Body of pancreas (tissue), 4 donors: ENCODE data around the gene RPL22. TPM values are rescaled to one million over a fixed set of nuclear protein-coding genes. Genes with fewer than 3 reads are reported as not detected.
A peak's percentile ranks its signal among the peaks of the same experiment; 100 is the strongest.

Source experiments
- ATAC-seq: fragments of 150-250 bp; one replicate; pipeline ENCODE4 v1.9.1; 2016
- DNase-seq, 4 donors: peaks; one replicate each; pipeline ENCODE4 v3.0.0-alpha.2; 2019
- H3K27ac ChIP-seq, 4 donors: fragments of 200-600 bp; sonication (generic); 1 replicate in 3 of 4; 2 replicates in 1 of 4; pipeline versions ENCODE4 v1.5.1 to v1.6.1; 2016 to 2019; ENCODE audit warnings: mild to moderate bottlenecking in 1 of 4, mixed read lengths in 1 of 4, moderate library complexity in 1 of 4
- H3K27me3 ChIP-seq, 2 donors: fragments of 200-600 bp; sonication (generic); one replicate each; pipeline ENCODE4 v1.6.0; 2016; ENCODE audit warnings: mild to moderate bottlenecking in 1 of 2
- H3K36me3 ChIP-seq, 2 donors: fragments of 200-600 bp; sonication (generic); replicated peaks in 1 of 2; 2 replicates each; pipeline ENCODE4 v1.5.1; 2016; ENCODE audit warnings: low read depth in 2 of 2; ENCODE audit not compliant: insufficient read depth in 1 of 2
- H3K4me1 ChIP-seq: fragments of 200-600 bp; sonication (generic); one replicate; pipeline ENCODE4 v1.6.0; 2016
- H3K4me3 ChIP-seq, 2 donors: fragments of 200-600 bp; sonication (generic); 1 replicate in 1 of 2; 2 replicates in 1 of 2; pipeline ENCODE4 v1.5.1; 2016 to 2019
- H3K9me3 ChIP-seq, 3 donors: fragments of 200-600 bp; sonication (generic); 1 replicate in 2 of 3; 2 replicates in 1 of 3; pipeline ENCODE4 v1.5.1; 2016
- POLR2A ChIP-seq, 3 donors: fragments of 450-650 bp; IDR thresholded peaks; one replicate each; pipeline ENCODE4 v1.6.1; 2016; ENCODE audit warnings: antibody characterized with exemption in 3 of 3, mild to moderate bottlenecking in 2 of 3
- WGBS, 2 donors: methylation state at CpG; one replicate each; pipeline ENCODE4 v1.1.5; 2017; 5-methylcytosine and 5-hydroxymethylcytosine counted together
- intact Hi-C: fragments of 100-400 bp; cut with DNase I; formaldehyde crosslinking; loops from one replicate; pipeline ENCODE4 v1.15.1; 2023
- total RNA-seq, 2 donors: library from RNA; depleted of rRNA; stranded (reverse); fragments of >200 nt; gene quantifications; one replicate each; pipeline ENCODE4 v1.1.0, GENCODE V29; 2016
- TF ChIP-seq, protein P1 (sequence below), 7 experiments: fragments of 450-650 bp in 4 of 7; fragments of 200-600 bp in 3 of 7; sonication (generic) in 3 of 7; IDR thresholded peaks; one replicate each; pipeline ENCODE4 v1.5.1; 2016 to 2019; ENCODE audit warnings: antibody characterized with exemption in 7 of 7

The RPL22 gene
- total RNA-seq, 2 donors from 2014 or later, result 112 to 148 TPM

DNA sequence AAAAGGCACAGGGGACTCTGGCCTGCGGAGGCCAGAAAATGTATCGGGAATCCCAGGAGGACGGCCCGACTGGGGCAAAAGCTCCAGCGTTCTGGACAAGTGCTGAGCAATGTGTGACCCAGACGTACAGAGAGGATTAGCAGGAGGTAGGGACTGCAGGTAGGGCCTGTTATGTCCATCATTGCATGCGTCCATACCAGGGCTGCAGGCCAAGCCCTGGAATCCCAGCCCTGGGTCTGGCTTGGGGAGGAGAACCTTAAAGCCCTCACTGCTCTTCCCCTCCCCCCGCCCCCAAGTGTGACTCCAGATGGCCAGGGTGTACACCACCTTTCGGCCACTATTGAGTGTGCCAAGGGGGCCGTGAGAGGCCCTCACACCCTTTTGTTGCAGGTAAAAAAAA lies 8.5 kb upstream of the RPL22 start:
- no peak overlapping the region for H3K4me3 ChIP-seq
- H3K27me3 ChIP-seq, result no peaks in the 10 kb centered on the region
- ATAC-seq, result no peak
- intact Hi-C loops, result no loop called here
- no peak for TF ChIP-seq POLR2A (IDR thresholded peaks at IDR 0.05)
- TF ChIP-seq, protein P1, sequence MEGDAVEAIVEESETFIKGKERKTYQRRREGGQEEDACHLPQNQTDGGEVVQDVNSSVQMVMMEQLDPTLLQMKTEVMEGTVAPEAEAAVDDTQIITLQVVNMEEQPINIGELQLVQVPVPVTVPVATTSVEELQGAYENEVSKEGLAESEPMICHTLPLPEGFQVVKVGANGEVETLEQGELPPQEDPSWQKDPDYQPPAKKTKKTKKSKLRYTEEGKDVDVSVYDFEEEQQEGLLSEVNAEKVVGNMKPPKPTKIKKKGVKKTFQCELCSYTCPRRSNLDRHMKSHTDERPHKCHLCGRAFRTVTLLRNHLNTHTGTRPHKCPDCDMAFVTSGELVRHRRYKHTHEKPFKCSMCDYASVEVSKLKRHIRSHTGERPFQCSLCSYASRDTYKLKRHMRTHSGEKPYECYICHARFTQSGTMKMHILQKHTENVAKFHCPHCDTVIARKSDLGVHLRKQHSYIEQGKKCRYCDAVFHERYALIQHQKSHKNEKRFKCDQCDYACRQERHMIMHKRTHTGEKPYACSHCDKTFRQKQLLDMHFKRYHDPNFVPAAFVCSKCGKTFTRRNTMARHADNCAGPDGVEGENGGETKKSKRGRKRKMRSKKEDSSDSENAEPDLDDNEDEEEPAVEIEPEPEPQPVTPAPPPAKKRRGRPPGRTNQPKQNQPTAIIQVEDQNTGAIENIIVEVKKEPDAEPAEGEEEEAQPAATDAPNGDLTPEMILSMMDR (IDR thresholded peaks at IDR 0.05), result no peak
- WGBS, 2 donors, result 88 to 92% methylated on average over 10 of the region's 10 CpGs
- H3K9me3 ChIP-seq, result no peaks in the 10 kb centered on the region
- peaks cover 49% of the 10 kb centered on the region for H3K4me1 ChIP-seq
- H3K27ac ChIP-seq, result no peak overlapping the region
- DNase-seq, result no peak
- H3K36me3 ChIP-seq, result no peaks in the 10 kb centered on the region

- DNase-seq, result no peak
- ATAC-seq, result no peak
- Histone ChIP-seq H3K9me3 (no peaks in the 10 kb centered on the region), H3K4me3 (no peak overlapping the region), H3K27me3 (no peaks in the 10 kb centered on the region), H3K27ac (no peak overlapping the region), H3K36me3 (no peaks in the 10 kb centered on the region), H3K4me1 (peaks cover 49% of the 10 kb centered on the region)
- 86 to 98% methylated on average over 8 to 19 of the region's 19 CpGs for WGBS, 2 donors
- no peak for TF ChIP-seq POLR2A (IDR thresholded peaks at IDR 0.05)
- TF ChIP-seq, protein P1 (IDR thresholded peaks at IDR 0.05), result no peak
- intact Hi-C loops, result no loop called here
Observed at GRCh38 chr1:6207075-6207885, 7.9 kb upstream of the RPL22 start.

- 38% methylated on average over 25 of the region's 25 CpGs; no CpG with 5 or more reads in 1 of the 2 donors for WGBS, 2 donors
- Histone ChIP-seq H3K27ac (peak overlapping the region in 3 of 4 donors; percentile 66 to 90 (median 88)), H3K9me3 (no peaks in the 10 kb centered on the region), H3K27me3 (no peaks in the 10 kb centered on the region), H3K4me3 (peak overlapping the region; percentile 35 to 43), H3K4me1 (peaks cover 49% of the 10 kb centered on the region), H3K36me3 (no peaks in the 10 kb centered on the region)
- ATAC-seq (no peak), DNase-seq (peak in 1 of 4 donors; percentile 21)
- intact Hi-C loops, result no loop called here
- TF ChIP-seq POLR2A (IDR thresholded peaks at IDR 0.05), result no peak
- TF ChIP-seq, protein P1 (IDR thresholded peaks at IDR 0.05), result no peak
Observed at GRCh38 chr1:6206520-6206855, 7.1 kb upstream of the RPL22 start.

- TF ChIP-seq POLR2A (IDR thresholded peaks at IDR 0.05), result peak; percentile 63 to 87 (median 85)
- TF ChIP-seq, protein P1 (IDR thresholded peaks at IDR 0.05), result peak in 1 of 7 experiments; percentile 7
- ATAC-seq, result peak; percentile 82
Observed at GRCh38 chr1:6205849-6206519, 6.6 kb upstream of the RPL22 start, which contains the start of gene RNF207. TSS of gene RNF207 (plus strand) at chr1:6206119. CDS start at chr1:6206536, 417 bp downstream.

More at GRCh38 chr1:6205849-6206519, 6.6 kb upstream of the RPL22 start, which contains the start of gene RNF207:
- peak within 1 kb of the TSS; percentile 66 to 90 (median 78) for H3K27ac ChIP-seq
- DNase-seq, result peak; percentile 64 to 77 (median 74)
- intact Hi-C loops, result no loop called here
- no peaks in the 10 kb centered on the region for H3K36me3 ChIP-seq
- no peaks in the 10 kb centered on the region for H3K9me3 ChIP-seq
- H3K4me3 ChIP-seq, result peak within 1 kb of the TSS; percentile 35 to 43
- no peaks in the 10 kb centered on the region for H3K27me3 ChIP-seq
- peaks cover 49% of the 10 kb centered on the region for H3K4me1 ChIP-seq
- 1 to 11% methylated on average over 15 to 51 of the region's 66 CpGs for WGBS, 2 donors
